Neural cell (in vitro differentiated cells): ENCODE measurements around the gene MCCC1. TPM values are rescaled to one million over a fixed set of nuclear protein-coding genes. Genes with fewer than 3 reads are reported as not detected.

Source experiments
- H2AFZ ChIP-seq: fragments of 200-600, 300-800 bp; sonication (generic), shearing (Covaris generic); 2 replicates; pipeline ENCODE4 v1.6.0; 2014; ENCODE audit warnings: low read depth, mild to moderate bottlenecking, antibody characterized with exemption, low read length, moderate library complexity
- H3F3A ChIP-seq: fragments of 200-600 bp; shearing (Covaris generic); 2 replicates; pipeline ENCODE4 v1.6.1; 2016; ENCODE audit warnings: mild to moderate bottlenecking, moderate library complexity, mixed read lengths, antibody characterized with exemption, low read length; ENCODE audit not compliant: insufficient read depth, poor library complexity, severe bottlenecking
- H3K27ac ChIP-seq: fragments of 200-600, 300-800 bp; sonication (generic), shearing (Covaris generic); 2 replicates; pipeline ENCODE4 v1.5.1; 2014; ENCODE audit warnings: mild to moderate bottlenecking, low read length, moderate library complexity
- H3K27me3 ChIP-seq: fragments of 300-800, 200-600 bp; sonication (generic), shearing (Covaris generic); 2 replicates; pipeline ENCODE4 v1.6.0; 2014; ENCODE audit warnings: mild to moderate bottlenecking, low read depth, low read length, moderate library complexity; ENCODE audit not compliant: insufficient read depth
- H3K36me3 ChIP-seq: fragments of 300-800, 200-600 bp; sonication (generic), shearing (Covaris generic); 2 replicates; pipeline ENCODE4 v1.5.1; 2014; ENCODE audit warnings: mild to moderate bottlenecking, antibody characterized with exemption, low read length, moderate library complexity; ENCODE audit not compliant: insufficient read depth
- H3K4me2 ChIP-seq: fragments of 300-800, 200-600 bp; sonication (generic), shearing (Covaris generic); 2 replicates; pipeline ENCODE4 v1.6.0; 2014; ENCODE audit warnings: mild to moderate bottlenecking, low read length
- H3K4me3 ChIP-seq: fragments of 300-800, 200-600 bp; sonication (generic), shearing (Covaris generic); 2 replicates; pipeline ENCODE4 v1.5.1; 2014; ENCODE audit warnings: mild to moderate bottlenecking, low read length, moderate library complexity
- H3K79me2 ChIP-seq: fragments of 200-600 bp; shearing (Covaris generic); replicated peaks from 2 replicates; pipeline ENCODE4 v1.6.0; 2014; ENCODE audit warnings: mild to moderate bottlenecking, low read length, moderate library complexity; ENCODE audit not compliant: insufficient read depth
- H3K9ac ChIP-seq: fragments of 300-800, 200-600 bp; sonication (generic), shearing (Covaris generic); 2 replicates; pipeline ENCODE4 v1.6.1; 2016; ENCODE audit warnings: mild to moderate bottlenecking, low read length, mixed read lengths
- H3K9me2 ChIP-seq: fragments of 200-600 bp; shearing (Covaris generic); 2 replicates; pipeline ENCODE4 v1.6.1; 2016; ENCODE audit warnings: mild to moderate bottlenecking, low read length, mixed read lengths; ENCODE audit not compliant: insufficient read depth
- H3K9me3 ChIP-seq: fragments of 200-600, 300-800 bp; sonication (generic), shearing (Covaris generic); 2 replicates; pipeline ENCODE4 v1.6.1; 2016; ENCODE audit warnings: mild to moderate bottlenecking, mixed run types, low read length, moderate library complexity, mixed read lengths
- H4K20me1 ChIP-seq: fragments of 200-600 bp; shearing (Covaris generic); 2 replicates; pipeline ENCODE4 v1.6.1; 2016; ENCODE audit warnings: mild to moderate bottlenecking, mixed run types; ENCODE audit not compliant: insufficient read depth
- CTCF ChIP-seq: fragments of 450-650 bp; IDR thresholded peaks from 2 replicates; pipeline ENCODE4 v1.5.1; 2014; ENCODE audit warnings: antibody characterized with exemption, mild to moderate bottlenecking, moderate library complexity; ENCODE audit not compliant: poor library complexity, severe bottlenecking
- EP300 ChIP-seq: fragments of 450-650 bp; conservative IDR thresholded peaks from 2 replicates; pipeline ENCODE4 v1.6.1; 2014; ENCODE audit warnings: antibody characterized with exemption, mild to moderate bottlenecking, moderate library complexity; ENCODE audit not compliant: poor library complexity, severe bottlenecking
- EZH2 ChIP-seq: fragments of 200-600, 300-800 bp; shearing (Covaris generic), sonication (generic); IDR thresholded peaks from 2 replicates; pipeline ENCODE4 v1.6.1; 2014; ENCODE audit warnings: antibody characterized with exemption, low read length, borderline replicate concordance, mild to moderate bottlenecking; ENCODE audit not compliant: insufficient read depth, poor library complexity, severe bottlenecking
- MXI1 ChIP-seq: fragments of 450-650 bp; conservative IDR thresholded peaks from 2 replicates; pipeline ENCODE4 v1.6.1; 2014; ENCODE audit warnings: antibody characterized with exemption, mild to moderate bottlenecking; ENCODE audit not compliant: poor library complexity, severe bottlenecking
- POLR2AphosphoS5 ChIP-seq: IDR thresholded peaks from 2 replicates; pipeline ENCODE4 v1.6.1; 2012
- RAD21 ChIP-seq: fragments of 450-650 bp; conservative IDR thresholded peaks from 2 replicates; pipeline ENCODE4 v1.6.1; 2014; ENCODE audit warnings: antibody characterized with exemption, mild to moderate bottlenecking, moderate library complexity
- REST ChIP-seq: IDR thresholded peaks from 2 replicates; pipeline ENCODE4 v1.6.1; 2012; ENCODE audit warnings: borderline replicate concordance
- SMC3 ChIP-seq: fragments of 450-650 bp; conservative IDR thresholded peaks from 2 replicates; pipeline ENCODE4 v1.6.1; 2014; ENCODE audit warnings: antibody characterized with exemption, mild to moderate bottlenecking, moderate library complexity; ENCODE audit not compliant: poor library complexity
- TAF1 ChIP-seq: IDR thresholded peaks from 2 replicates; pipeline ENCODE4 v1.6.1; 2012; ENCODE audit warnings: low read depth
- polyA plus RNA-seq: library from polyadenylated mRNA; depleted of rRNA; stranded (reverse); fragments of >200 nt; gene quantifications from 2 replicates; pipeline ENCODE4 v1.2.3, GENCODE V29; 2014

MCCC1 gene
- polyA plus RNA-seq, 1 donor from 2014 or later, result 29.6 TPM

GRCh38 chr3:183073839-183074238, 25.5 kb downstream of the MCCC1 start:
- H3K9me3 ChIP-seq, result no peaks in the 10 kb centered on the region
- no peak overlapping the region for H3K4me2 ChIP-seq
- no peak overlapping the region for H3K27ac ChIP-seq
- no peaks in the 10 kb centered on the region for H4K20me1 ChIP-seq
- no peak overlapping the region for H3K4me3 ChIP-seq
- no peak for TF ChIP-seq SMC3
- TF ChIP-seq RAD21, result no peak
- no peak for TF ChIP-seq REST
- TF ChIP-seq MXI1, result no peak
- no peak for TF ChIP-seq POLR2AphosphoS5
- TF ChIP-seq EP300, result no peak
- no peak for TF ChIP-seq TAF1
- no peak for TF ChIP-seq EZH2
- no peak for TF ChIP-seq CTCF
- no peaks in the 10 kb centered on the region for H3K27me3 ChIP-seq
- no peak overlapping the region for H2AFZ ChIP-seq
- no peaks in the 10 kb centered on the region for H3F3A ChIP-seq
- peaks cover 13% of the 10 kb centered on the region for H3K36me3 ChIP-seq
- H3K9ac ChIP-seq, result no peak overlapping the region
- no peaks in the 10 kb centered on the region for H3K9me2 ChIP-seq
- no peaks in the 10 kb centered on the region for H3K79me2 ChIP-seq

- Histone ChIP-seq H3K27ac (no peak overlapping the region), H3F3A (no peaks in the 10 kb centered on the region), H3K9ac (no peak overlapping the region), H3K4me2 (no peak overlapping the region), H3K9me2 (no peaks in the 10 kb centered on the region), H3K4me3 (no peak overlapping the region), H3K9me3 (no peaks in the 10 kb centered on the region), H3K27me3 (no peaks in the 10 kb centered on the region), H3K79me2 (no peaks in the 10 kb centered on the region), H2AFZ (no peak overlapping the region), H3K36me3 (peaks cover 4% of the 10 kb centered on the region), H4K20me1 (no peaks in the 10 kb centered on the region)
- TF ChIP-seq POLR2AphosphoS5 (no peak), CTCF (no peak), SMC3 (no peak), EP300 (no peak), TAF1 (no peak), EZH2 (no peak), MXI1 (no peak), REST (no peak), RAD21 (no peak)
Measured at GRCh38 chr3:183070892-183071291, 28.4 kb downstream of the MCCC1 start.
